GM21526 (cell line): Measurements from ENCODE around the gene MTA1.
A peak's percentile ranks its signal among the peaks of the same experiment; 100 is the strongest.

Experiments used
- ATAC-seq: cut with Tn5 transposase; IDR thresholded peaks from one replicate; pipeline ENCODE4 v1.9.1; 2021; ENCODE audit warnings: moderate library complexity; ENCODE audit not compliant: unreplicated experiment, low FRiP score

MTA1 gene

DNA sequence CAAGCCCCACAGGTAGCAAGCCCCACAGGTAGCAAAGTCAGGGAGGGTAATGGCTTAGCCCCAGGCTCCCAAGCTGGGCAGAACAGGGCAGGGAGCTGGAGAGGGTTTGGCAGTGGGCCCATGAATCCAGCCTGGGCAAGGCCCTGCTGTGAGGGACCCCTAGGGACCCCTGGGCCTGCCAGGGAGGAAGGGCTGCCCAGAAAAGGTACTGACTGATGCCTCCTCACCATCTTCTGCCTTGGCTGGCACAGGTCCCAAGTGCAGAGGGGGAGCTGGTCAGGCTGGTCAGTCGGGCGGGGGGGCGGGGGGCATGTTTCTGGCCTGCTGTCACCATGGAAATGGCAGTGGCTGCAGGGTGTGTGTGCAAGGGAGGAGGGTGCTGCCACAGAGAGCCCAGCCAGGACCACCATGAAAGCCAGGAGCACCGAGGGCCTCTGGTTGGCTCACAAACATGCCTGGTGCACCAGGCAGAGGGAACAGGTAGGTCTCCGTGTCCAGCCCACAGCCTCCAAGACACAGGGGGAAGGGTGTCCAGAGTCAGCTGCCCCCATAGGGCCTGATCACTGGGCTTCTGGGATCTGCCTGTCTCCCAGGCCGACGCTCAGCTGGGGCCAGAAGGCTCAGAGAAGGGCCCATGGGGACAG is 53.5 kb downstream of the MTA1 start:
- no peak for ATAC-seq

DNA sequence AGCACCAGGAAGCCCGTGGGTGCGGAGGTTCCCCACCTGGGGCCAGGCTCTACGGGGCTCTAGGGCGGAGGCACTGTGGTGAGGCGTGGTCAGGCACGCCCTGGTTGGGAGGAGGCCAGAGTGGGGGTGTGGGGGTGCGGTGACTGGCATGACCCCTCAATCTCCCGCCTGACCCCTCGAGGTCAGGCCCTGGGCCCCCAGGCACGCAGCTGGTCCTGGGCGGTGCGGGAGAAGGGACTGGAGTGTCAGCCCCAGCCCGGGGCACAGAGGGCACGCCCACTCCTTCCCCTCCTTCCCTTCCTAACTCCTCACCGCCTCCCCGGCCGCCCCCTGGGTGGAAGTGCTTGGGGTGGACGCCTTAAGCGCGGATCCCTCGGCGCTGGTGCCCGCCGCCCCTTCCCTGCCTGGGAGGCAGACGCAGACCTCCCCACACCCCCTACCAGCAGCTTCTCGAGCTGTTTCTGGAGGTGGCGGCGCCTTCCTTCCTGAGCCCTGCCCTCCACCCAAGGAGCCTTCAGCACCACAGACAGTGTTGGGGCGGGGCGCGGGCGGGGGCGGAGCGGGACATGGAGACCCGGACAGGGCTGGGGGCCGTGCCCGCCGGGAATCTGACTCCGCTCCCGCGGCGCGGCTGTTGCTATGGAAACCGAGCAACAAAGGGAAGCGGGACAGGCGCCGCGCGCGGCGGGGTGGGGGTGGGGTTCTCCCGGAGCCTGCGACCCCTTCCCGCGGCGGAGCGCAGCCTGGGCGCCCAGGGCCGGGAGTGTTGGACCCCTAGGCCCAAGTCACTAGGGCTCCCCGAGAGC is 54.3 kb downstream of the MTA1 start:
- ATAC-seq = no peak

DNA sequence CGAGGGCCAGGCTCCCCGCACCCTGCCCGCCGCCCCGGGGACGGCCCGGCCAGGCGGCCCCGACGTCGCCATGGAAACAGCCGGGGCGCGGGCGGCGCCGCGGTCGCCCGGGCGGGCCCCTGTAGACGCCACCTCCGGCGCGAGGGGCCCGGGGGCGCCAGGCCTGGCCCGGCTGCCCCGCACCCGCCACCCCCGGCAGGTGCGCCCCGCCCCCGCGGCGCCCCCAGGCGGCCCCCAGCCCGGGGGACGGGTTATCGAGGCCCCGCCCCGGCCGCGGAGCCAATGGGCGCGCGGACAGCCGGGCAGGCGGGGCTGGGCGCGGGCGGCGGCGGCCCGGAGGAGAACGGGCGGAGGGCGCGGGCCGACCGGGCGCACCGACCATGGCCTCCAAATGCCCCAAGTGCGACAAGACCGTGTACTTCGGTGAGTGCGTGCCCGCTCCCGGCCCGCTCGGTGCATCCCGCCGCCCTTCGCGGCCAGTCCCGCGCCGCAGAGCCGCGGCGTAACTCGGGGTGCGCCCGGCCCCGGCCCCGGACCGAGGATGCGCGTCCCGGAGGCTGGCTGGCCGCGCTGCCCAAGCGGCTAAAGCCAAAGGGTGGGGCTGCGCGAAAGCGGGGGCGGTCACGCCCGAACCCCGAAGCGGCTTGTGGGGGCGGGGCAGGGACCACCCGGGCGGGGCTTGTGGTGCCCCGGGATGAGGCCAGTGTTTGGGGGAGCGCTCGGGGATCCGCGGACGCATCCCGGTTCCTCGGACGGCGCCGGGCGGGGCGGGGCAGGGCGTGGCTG is 55.0 kb downstream of the MTA1 start, which contains the start of gene CRIP2:
CRIP2 (plus strand) TSS at position 339 of the 786 bp plus-strand sequence; CDS start at position 381, 42 bp downstream.
- ATAC-seq = no peak

DNA sequence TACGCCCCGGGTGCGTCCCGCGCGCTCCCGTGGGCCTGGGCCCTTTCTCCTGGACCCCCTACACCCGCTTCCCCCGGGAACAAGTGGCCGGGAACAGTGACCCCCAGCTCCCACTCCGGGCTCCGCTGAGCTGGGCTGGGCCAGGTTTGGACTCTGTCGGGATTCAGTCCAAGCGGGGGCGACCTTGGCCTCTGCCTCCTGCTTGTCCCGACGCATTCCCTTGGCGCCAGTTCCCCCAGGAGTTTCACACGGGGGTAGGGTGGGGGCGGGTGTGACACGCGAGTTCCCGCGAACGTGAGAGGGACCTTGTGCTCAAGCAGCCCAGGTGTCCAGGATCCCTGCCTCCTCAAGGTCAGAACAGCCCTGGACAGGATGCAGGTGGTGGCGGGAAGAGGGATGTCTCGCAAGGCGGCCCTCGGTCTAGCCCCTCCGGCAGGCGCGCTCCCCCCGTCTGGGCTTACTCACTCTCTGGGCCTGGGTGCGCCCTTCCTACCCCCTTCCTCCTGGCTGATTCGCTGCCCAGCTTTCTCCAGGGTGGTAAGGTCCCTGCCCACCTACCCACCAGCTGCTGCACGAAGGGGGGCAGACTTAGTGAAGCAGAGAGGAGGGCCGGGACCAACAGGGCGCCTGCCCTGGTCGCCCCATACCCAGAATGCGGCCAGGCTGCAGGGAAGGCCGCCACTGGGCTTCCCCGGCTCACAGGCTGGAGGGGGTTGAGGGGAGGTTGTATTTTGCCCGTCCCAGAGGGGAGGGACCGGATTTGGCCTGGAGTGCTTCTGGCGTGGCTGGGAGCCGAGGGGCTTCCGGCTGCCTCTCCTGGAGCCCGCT is 55.9 kb downstream of the MTA1 start:
- no peak for ATAC-seq

DNA sequence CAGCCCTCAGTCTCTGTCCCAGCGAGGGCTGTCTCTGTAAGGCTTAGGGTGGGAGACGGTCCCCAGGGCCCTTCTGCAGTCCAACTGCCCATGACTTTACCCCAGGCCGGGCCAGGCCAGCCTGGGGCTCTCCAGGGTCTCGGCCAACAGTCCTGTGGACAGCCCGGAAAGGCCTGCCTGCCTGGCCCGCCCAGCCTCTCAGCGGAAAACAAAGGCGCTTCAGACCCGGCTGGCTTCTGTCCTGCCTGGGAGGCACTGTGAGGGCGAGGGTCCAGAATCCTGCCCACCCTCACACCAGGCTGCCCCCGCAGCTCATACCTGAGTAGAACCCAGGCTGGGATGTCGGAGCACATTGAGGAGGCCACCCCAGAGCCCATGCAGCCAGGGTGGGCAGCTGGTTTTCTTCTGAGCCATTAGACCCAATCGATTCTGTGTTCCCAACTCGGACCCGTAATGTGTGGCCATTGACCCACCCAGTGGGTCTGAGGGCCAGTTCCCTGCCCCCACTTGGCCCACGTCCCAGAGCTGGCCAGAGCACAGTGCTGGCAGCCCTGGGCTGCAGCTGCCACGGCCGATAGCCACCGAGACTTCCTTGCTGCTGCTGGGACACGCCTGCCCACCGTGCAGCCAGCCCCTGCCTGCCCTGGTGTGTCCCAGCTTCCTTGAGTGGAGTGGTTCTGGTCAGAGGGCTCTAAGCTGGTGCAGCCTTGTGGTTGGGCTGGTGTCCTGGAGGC is 56.6 kb downstream of the MTA1 start:
- ATAC-seq = no peak

DNA sequence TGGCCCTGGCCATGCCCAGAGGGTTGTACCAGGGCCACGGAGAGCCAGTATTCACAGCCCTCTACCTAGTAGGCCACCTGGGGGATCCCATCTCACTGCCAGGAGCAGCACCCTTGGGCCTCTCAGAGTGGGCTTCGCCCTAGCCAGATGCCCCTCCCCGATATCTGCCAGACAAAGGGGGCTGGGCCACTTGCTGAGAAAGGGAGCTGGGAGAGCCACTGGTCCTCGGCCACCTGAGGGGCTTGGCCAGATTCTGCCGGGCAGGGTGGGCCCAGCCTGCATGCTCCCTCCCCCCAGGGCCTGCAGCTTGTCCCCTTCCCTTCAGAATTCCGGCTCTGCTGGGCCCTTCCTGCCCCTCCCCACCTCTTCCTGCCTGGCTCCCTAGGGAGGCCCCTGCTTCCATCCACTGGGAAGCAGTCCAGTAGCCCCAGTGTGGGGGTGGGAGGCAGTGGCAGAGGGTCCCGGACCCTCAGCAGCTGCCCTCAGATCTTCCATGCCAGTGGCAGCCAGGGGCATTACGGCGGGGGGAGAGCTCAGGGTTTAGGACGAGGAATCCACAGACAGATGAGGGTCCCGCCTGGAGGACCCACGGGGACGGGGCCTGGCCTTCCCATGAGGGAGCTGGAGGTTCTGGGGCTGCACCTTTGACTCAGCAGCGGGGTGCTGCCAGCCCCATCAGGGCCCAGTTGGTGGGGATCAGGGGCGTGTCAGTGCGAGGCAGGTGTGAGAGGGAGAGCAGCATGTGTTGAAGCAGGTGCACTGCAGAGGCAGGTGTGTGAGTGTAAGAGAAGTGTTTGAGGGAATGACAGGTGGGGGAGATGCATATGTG is 57.4 kb downstream of the MTA1 start:
- ATAC-seq = no peak

DNA sequence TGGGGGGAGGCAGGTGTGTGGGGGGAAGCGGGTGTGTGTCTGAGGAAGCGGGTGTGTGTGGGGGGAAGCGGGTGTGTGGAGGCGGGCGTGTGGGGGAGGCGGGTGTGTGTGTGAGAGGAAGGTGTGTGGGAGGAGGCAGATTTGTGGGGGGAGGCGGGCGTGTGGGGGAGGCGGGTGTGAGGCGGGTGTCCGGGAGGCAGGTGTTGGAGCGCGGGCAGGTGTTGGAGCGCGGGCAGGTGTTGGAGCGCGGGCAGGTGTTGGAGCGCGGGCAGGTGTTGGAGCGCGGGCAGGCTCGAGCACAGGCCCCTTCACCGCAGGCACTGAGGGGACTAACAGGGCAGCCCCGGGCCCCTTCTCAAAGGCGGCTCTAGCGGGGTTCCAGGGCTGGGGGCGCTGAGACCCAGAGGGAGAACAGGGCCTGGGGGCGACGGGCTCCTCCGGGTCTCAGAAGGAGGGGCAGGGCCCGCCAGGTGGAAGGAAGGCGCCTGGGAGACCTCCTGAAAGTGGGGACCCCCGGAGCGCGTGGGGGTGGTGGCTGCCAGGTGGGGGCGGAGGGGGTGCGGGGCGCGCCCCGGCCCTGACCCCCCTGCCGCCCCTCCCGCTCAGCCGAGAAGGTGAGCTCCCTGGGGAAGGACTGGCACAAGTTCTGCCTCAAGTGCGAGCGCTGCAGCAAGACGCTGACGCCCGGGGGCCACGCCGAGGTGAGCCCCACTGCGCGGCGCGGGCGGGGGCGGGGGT is 58.2 kb downstream of the MTA1 start:
- ATAC-seq = no peak

DNA sequence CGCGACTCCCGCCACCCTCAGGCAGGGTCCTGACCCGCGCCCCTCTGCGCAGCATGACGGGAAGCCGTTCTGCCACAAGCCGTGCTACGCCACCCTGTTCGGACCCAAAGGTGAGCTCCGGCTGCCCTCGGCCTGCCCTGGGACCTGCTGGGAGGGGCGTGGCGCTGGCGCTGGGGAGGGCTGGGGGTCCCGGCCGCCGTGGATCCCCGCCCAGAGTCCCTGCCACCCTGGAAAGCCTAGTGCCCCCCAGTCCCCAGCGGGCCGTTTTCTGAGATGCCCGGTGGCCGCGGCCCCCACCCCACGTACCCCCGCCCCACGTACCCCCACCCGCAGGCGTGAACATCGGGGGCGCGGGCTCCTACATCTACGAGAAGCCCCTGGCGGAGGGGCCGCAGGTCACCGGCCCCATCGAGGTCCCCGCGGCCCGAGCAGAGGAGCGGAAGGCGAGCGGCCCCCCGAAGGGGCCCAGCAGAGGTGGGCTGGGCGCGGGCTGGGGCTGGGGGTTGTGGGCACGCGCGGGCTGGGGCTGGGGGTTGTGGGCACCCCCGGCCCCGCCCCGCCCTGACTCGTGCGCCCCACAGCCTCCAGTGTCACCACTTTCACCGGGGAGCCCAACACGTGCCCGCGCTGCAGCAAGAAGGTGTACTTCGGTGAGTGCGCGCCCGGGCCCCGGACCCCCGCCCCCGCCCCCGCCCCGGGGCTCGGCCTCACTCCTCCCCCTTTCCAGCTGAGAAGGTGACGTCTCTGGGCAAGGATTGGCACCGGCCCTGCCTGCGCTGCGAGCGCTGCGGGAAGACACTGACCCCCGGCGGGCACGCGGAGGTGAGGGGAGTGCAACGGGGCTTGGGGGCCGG is 59.0 kb downstream of the MTA1 start:
- no peak for ATAC-seq

DNA sequence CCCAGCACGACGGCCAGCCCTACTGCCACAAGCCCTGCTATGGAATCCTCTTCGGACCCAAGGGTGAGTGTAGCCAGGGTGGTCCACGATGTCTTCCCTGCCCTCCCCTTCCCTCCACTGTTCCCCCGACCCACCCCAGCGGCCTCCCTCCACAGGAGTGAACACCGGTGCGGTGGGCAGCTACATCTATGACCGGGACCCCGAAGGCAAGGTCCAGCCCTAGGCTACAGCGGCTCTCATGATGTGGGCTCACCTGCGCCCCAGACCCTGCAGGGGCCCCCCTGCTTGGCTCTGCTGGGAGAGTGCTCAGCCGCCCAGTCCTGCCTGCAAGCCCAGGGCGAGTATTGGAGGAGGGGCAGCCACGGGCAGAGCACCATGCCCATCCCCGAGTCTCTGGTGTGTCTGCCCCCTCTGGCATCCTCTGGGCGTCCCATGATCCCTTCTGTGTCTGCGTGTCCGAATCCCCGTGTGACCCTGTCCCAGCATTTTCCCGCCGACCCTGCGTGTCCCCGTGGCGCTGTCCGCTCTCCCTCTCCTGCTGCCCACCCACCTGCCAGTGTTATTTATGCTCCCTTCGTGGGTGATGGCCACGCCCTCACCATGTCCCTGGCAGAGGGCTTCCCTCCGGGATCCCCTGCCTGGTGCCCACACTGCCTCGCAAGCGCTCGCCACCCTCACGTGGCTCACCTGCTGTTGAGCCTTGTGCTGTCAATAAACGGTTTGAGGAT is 60.0 kb downstream of the MTA1 start:
- no peak for ATAC-seq

DNA sequence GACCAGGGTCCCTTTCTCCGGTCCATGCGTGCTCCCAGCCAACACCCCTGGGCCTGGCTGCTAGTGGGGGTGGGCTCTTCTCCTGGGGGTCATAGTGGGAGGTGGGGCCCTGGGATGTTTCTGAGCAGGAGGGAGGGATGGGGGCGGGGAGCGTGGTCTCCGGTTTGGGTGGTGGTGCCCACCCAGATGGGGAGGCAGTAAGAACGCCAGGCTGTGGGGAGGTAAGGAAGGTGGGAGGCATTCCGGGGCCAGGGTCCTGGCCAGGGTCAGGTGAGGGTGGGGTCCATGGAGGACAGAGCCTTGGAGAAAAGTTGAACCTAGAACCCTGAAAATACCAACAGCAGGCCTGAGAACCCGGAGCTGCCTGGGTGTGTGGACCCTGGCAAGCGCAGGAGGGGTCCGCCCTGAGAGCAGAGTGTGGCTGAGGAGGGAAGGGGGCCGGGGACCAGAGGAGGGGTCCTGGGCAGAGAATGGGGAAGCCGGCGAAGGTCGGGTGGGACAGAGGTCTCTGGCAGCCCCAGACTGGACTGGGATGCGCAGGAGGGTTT is 60.6 kb downstream of the MTA1 start:
- ATAC-seq = no peak

DNA sequence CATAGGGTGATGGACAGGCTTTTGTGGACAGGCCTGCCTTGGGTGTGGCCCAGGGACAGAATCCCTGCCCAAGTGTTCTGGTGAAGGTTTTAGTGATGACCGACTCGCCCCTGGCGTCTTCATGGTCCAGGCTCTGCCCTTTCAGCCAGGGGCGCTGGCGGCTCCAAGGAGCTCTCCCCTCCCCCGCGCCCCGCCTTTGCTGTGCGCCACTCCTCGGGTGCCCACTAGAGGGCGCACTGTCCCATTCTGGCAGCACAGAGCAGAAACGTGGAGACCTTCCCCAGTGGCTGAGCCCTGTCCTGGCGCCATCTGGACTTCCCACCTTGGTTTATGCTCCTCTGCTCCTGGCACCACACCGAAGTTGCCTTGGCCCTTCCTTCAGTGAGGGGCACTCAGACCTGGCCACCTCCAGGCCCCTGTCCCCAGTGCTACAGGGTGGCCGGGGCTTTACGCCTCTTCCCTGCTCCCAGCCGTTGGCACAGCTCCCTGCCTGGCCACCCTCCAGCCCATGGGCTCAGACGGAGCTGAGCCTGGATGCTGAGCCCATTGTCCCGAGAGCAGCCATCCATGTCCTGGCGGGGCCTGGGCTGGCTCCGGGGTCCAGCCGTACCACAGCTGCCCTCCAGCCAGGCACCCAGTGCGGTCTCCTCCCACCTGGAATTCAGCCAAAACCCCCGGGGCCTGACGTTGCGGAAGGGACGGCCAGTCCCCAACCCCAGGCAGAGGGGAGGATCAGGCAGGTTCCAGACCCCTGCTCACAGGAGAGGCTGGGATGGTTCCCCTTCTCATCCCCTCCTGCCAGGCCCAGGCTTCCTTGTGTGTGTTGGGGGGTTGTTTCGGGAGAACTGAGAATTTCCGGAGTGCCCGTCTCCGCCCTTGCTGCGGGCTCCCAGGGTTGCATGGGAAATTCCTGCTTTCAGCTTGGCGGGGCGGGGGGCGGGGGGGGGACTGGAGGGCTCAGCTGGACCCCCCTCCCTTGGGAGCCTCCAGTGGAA is 61.5 kb downstream of the MTA1 start:
- ATAC-seq = peak; percentile 41

DNA sequence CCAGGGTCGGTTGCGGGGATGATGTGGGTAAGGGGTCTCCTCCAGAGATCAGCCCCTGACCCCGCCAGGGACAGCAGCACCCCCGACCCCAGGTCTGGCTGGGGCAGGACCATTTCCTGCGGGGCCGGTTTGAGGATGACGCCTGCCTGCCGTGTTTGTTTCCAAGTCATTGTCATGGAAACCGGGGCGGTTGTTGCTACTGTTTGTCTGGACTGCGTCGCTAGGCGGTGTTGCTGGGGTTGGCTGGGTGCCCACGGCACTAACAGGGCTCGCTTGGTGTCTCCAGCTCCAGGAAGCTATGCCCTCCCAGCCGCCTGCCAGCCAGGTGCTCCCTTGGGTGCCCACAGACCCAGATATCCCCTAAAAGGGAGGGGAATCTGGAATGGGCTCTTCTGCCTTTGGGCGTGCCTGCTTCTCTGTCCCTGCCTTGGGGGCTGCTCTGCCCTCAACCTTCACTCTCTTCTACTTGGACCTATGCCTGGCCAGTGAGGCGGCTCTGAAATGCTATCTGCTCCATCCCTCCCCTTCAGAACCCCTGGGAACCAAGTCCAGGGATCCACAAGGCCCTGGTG is 62.3 kb downstream of the MTA1 start:
- ATAC-seq = no peak

DNA sequence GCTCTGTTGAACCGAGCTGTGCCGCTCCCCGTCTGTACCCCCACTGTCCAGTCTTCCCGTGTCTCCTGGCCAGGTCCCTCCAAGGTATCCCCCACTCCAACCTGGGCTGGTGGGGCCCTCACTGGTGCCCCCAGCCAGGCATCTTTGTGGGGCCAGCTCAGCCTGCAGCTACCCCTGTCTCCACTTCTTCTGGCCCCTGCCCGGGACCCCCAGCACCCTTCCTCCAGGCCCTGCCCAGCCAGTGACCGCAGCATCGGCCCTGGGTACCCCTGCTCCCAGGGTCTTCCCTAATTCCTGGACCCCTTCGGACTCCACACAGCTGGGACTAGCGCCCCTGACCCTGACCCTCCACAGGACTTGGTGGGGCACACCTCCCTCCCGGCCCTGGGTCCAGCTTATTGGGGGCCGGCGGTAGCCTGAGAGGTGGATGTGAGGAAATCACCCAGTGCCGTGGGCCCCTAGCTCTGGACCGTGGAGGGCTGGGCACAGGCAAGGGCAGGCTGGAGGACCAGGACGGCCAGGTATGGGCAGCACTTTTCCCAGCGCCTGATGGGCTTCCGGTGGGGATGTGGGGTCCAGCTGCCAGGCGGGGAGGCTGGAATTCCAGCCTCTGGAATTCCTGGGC is 63.0 kb downstream of the MTA1 start:
- ATAC-seq = no peak

DNA sequence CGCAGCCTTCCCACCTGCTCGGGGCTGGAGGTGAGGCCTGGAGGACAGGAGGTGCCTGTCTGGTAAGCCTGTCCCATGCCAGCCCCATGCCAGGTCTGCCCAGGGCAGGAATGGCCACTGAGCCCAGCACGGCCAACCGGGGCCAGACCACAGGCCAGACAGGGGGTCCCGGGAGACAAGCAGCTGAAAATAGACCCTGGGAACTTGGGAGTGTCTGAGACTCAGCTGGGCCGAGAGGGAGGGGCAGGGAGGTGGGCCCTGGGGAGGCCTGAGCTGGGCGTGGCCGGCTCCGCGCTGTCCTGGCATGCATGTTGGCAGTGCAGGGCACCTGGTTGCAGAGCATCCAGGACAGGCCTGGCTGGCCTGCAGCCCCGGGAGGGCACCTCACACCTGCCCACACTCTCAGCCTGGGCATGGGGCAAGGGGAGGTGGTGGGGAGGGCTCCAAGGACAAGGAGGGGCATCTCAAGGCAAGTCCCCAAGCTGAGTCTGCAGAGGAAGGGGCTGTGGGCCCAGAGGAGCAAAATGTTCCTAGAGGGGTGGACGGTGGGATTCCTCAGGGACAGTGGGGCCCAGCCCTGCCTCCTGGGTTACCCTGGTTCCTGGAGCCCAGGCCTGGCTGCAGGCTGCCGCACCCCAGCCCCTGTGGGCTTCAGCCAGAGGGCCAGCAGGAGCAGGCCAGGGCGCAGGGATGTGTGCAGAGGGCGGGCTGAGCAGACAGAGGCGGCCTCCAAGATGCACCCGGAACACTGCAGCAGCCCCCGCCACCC is 63.9 kb downstream of the MTA1 start:
- no peak for ATAC-seq
